H1 (cell line): ENCODE measurements around the gene PC. TPM values are rescaled to one million over a fixed set of nuclear protein-coding genes. Genes with fewer than 3 reads are reported as not detected.

Experiments used
- CHD1 ChIP-seq: IDR thresholded peaks from 2 replicates; pipeline ENCODE4 v1.6.1; 2012; ENCODE audit warnings: low read depth, low read length, improper control_type of control experiment
- GTF2F1 ChIP-seq: IDR thresholded peaks from 2 replicates; pipeline ENCODE4 v1.6.1; 2012; ENCODE audit warnings: low read depth, low read length, improper control_type of control experiment, borderline replicate concordance
- JUND ChIP-seq: IDR thresholded peaks from 2 replicates; pipeline ENCODE4 v1.6.1; 2011; ENCODE audit warnings: mild to moderate bottlenecking, improper control_type of control experiment, low read length
- POLR2AphosphoS5 ChIP-seq: IDR thresholded peaks from 2 replicates; pipeline ENCODE4 v1.6.1; 2011; ENCODE audit warnings: low read depth, low read length
- RNF2 ChIP-seq: fragments of 200-900, 300-1000 bp; sonication (generic); IDR thresholded peaks from 2 replicates; pipeline ENCODE4 v1.7.1; 2016; ENCODE audit warnings: borderline replicate concordance, low read depth, mild to moderate bottlenecking, antibody characterized with exemption, low read length; ENCODE audit not compliant: poor library complexity, severe bottlenecking; ENCODE audit errors: missing control alignments
- SIRT6 ChIP-seq: IDR thresholded peaks from one replicate; pipeline ENCODE4 v1.7.1; 2012; ENCODE audit warnings: low read length, inconsistent platforms
- polyA plus RNA-seq, 7 experiments: library from polyadenylated mRNA; depleted of rRNA in 3 of 7; stranded (reverse) in 5 of 7; unstranded in 2 of 7; fragments of >200 nt in 5 of 7; fragments of 200-250 nt in 2 of 7; gene quantifications; 1 replicate in 5 of 7; 2 replicates in 1 of 7; 4 replicates in 1 of 7; pipeline versions ENCODE4 v1.2.1 to v1.2.3, GENCODE V29; 2011 to 2013; ENCODE audit warnings: missing spikeins in 2 of 7, mixed read lengths in 2 of 7
- total RNA-seq: library from RNA; stranded (reverse); fragmentation: NEBNext Ultra II Directional; extraction: Animal tissue kit (Norgen Biotek cat#: 25700); gene quantifications from 2 replicates; pipeline ENCODE4 v1.2.1, GENCODE V29; 2021
- TF ChIP-seq, protein P1 (sequence below): IDR thresholded peaks from 2 replicates; pipeline ENCODE4 v1.6.1; 2012; ENCODE audit warnings: inconsistent platforms

Gene PC
- total and polyA plus RNA-seq, 2 of the 8 experiments (the other 6 are each of a cell fraction or from before 2014, with no cell fraction given): 11.5 to 27.5 TPM

DNA sequence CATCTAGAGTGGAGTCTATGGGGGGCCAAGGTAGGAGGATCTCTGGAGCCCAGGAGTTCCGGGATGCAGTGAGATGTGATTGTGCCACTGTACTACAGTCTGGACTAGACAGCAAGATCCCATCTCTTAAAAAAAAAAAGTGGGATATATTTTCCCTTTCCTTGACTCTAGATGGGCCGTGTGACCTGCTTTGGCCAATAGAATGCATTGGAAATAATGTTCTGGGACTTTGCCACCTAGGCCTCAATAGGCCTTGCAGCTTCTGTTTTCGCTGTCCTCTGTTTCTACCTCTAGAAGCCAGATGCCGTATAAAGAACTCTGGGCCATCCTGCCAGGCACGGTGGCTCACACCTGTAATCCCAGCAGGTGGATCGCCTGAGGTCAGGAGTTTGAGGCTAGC, 20.5 kb upstream of the PC start (continued):
- TF ChIP-seq JUND: no peak
- no peak for TF ChIP-seq RNF2
- TF ChIP-seq POLR2AphosphoS5: no peak
- TF ChIP-seq GTF2F1: no peak
- TF ChIP-seq SIRT6: no peak
- TF ChIP-seq CHD1: no peak
- TF ChIP-seq, protein P1, sequence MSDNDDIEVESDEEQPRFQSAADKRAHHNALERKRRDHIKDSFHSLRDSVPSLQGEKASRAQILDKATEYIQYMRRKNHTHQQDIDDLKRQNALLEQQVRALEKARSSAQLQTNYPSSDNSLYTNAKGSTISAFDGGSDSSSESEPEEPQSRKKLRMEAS: no peak
